Mucosa of rectum (tissue), 2 donors: ENCODE measurements around the gene ADAMTS17.

Source experiments
- H3K27ac ChIP-seq, 2 donors: one replicate each; pipeline ENCODE4 v1.7.0; 2013; ENCODE audit warnings: inconsistent platforms in 2 of 2, low read depth in 2 of 2, low read length in 2 of 2
- H3K27me3 ChIP-seq, 2 donors: one replicate each; pipeline ENCODE4 v1.7.0; 2013; ENCODE audit warnings: low read length in 2 of 2; ENCODE audit not compliant: control insufficient read depth in 2 of 2, insufficient read depth in 2 of 2
- H3K36me3 ChIP-seq, 2 donors: one replicate each; pipeline ENCODE4 v1.7.0; 2013; ENCODE audit warnings: low read length in 2 of 2; ENCODE audit not compliant: control insufficient read depth in 2 of 2, insufficient read depth in 2 of 2
- H3K4me1 ChIP-seq, 2 donors: one replicate each; pipeline ENCODE4 v1.7.0; 2013; ENCODE audit warnings: low read length in 2 of 2, mild to moderate bottlenecking in 1 of 2; ENCODE audit not compliant: control insufficient read depth in 2 of 2, insufficient read depth in 2 of 2
- H3K4me3 ChIP-seq, 2 donors: one replicate each; pipeline ENCODE4 v1.7.0; 2013; ENCODE audit warnings: low read length in 2 of 2
- H3K9ac ChIP-seq, 2 donors: one replicate each; pipeline ENCODE4 v1.7.0; 2013; ENCODE audit warnings: low read length in 2 of 2, low read depth in 1 of 2, mild to moderate bottlenecking in 1 of 2
- H3K9me3 ChIP-seq, 2 donors: one replicate each; pipeline ENCODE4 v1.7.0; 2013; ENCODE audit warnings: low read length in 2 of 2; ENCODE audit not compliant: control insufficient read depth in 2 of 2
- donor health status: healthy.
- donor health status: Normal muscosa, but diverticular disease.

Gene ADAMTS17

GRCh38 chr15:100021653-100022052, 320.1 kb downstream of the ADAMTS17 start:
- Histone ChIP-seq H3K27me3 (no peaks in the 10 kb centered on the region), H3K9ac (no peak overlapping the region), H3K4me3 (no peak overlapping the region), H3K27ac (no peak overlapping the region), H3K4me1 (no peaks in the 10 kb centered on the region), H3K9me3 (no peaks in the 10 kb centered on the region), H3K36me3 (no peaks in the 10 kb centered on the region)

GRCh38 chr15:100020614-100021013, 321.2 kb downstream of the ADAMTS17 start:
- H3K9ac ChIP-seq = no peak overlapping the region
- no peaks in the 10 kb centered on the region for H3K27me3 ChIP-seq
- H3K27ac ChIP-seq = no peak overlapping the region

GRCh38 chr15:100020189-100020588, 321.6 kb downstream of the ADAMTS17 start:
- no peaks in the 10 kb centered on the region for H3K9me3 ChIP-seq
- H3K27ac ChIP-seq = no peak overlapping the region
- no peak overlapping the region for H3K4me3 ChIP-seq
- H3K27me3 ChIP-seq = no peaks in the 10 kb centered on the region
- no peaks in the 10 kb centered on the region for H3K4me1 ChIP-seq
- no peaks in the 10 kb centered on the region for H3K36me3 ChIP-seq
- H3K9ac ChIP-seq = no peak overlapping the region

More at GRCh38 chr15:100020614-100021013, 321.2 kb downstream of the ADAMTS17 start:
- Histone ChIP-seq H3K36me3 (no peaks in the 10 kb centered on the region), H3K9me3 (no peaks in the 10 kb centered on the region), H3K4me3 (no peak overlapping the region), H3K4me1 (no peaks in the 10 kb centered on the region)

GRCh38 chr15:100019601-100020000, 322.2 kb downstream of the ADAMTS17 start:
- H3K36me3 ChIP-seq = no peaks in the 10 kb centered on the region
- no peaks in the 10 kb centered on the region for H3K9me3 ChIP-seq
- no peaks in the 10 kb centered on the region for H3K27me3 ChIP-seq
- no peaks in the 10 kb centered on the region for H3K4me1 ChIP-seq
- H3K4me3 ChIP-seq = no peak overlapping the region
- H3K9ac ChIP-seq = no peak overlapping the region
- H3K27ac ChIP-seq = no peak overlapping the region

- Histone ChIP-seq H3K9ac (no peak overlapping the region), H3K36me3 (no peaks in the 10 kb centered on the region), H3K9me3 (no peaks in the 10 kb centered on the region), H3K27ac (no peak overlapping the region), H3K4me3 (no peak overlapping the region), H3K4me1 (no peaks in the 10 kb centered on the region), H3K27me3 (no peaks in the 10 kb centered on the region)
These were observed 323.6 kb downstream of the ADAMTS17 start for GRCh38 chr15:100018191-100018590.

GRCh38 chr15:100017140-100017539, 324.6 kb downstream of the ADAMTS17 start:
- no peak overlapping the region for H3K27ac ChIP-seq
- H3K27me3 ChIP-seq = no peaks in the 10 kb centered on the region
- no peak overlapping the region for H3K9ac ChIP-seq
- H3K4me3 ChIP-seq = no peak overlapping the region
- H3K9me3 ChIP-seq = no peaks in the 10 kb centered on the region
- H3K4me1 ChIP-seq = no peaks in the 10 kb centered on the region
- no peaks in the 10 kb centered on the region for H3K36me3 ChIP-seq

GRCh38 chr15:100016632-100017031, 325.1 kb downstream of the ADAMTS17 start:
- Histone ChIP-seq H3K36me3 (no peaks in the 10 kb centered on the region), H3K27ac (no peak overlapping the region)

GRCh38 chr15:100011235-100011634, 330.5 kb downstream of the ADAMTS17 start:
- no peaks in the 10 kb centered on the region for H3K27me3 ChIP-seq

More at GRCh38 chr15:100016632-100017031, 325.1 kb downstream of the ADAMTS17 start:
- Histone ChIP-seq H3K4me1 (no peaks in the 10 kb centered on the region), H3K27me3 (no peaks in the 10 kb centered on the region), H3K9ac (no peak overlapping the region), H3K9me3 (no peaks in the 10 kb centered on the region), H3K4me3 (no peak overlapping the region)

GRCh38 chr15:100009372-100009771, 332.4 kb downstream of the ADAMTS17 start:
- H3K36me3 ChIP-seq = no peaks in the 10 kb centered on the region
- H3K4me3 ChIP-seq = no peak overlapping the region
- H3K27me3 ChIP-seq = no peaks in the 10 kb centered on the region
- H3K9ac ChIP-seq = no peak overlapping the region
- no peaks in the 10 kb centered on the region for H3K9me3 ChIP-seq
- no peak overlapping the region for H3K27ac ChIP-seq
- no peaks in the 10 kb centered on the region for H3K4me1 ChIP-seq

More at GRCh38 chr15:100011235-100011634, 330.5 kb downstream of the ADAMTS17 start:
- H3K4me1 ChIP-seq = no peaks in the 10 kb centered on the region
- no peak overlapping the region for H3K9ac ChIP-seq
- no peak overlapping the region for H3K27ac ChIP-seq
- H3K4me3 ChIP-seq = no peak overlapping the region
- H3K9me3 ChIP-seq = no peaks in the 10 kb centered on the region
- no peaks in the 10 kb centered on the region for H3K36me3 ChIP-seq

- no peaks in the 10 kb centered on the region for H3K4me1 ChIP-seq
- no peaks in the 10 kb centered on the region for H3K27me3 ChIP-seq
- no peak overlapping the region for H3K9ac ChIP-seq
- H3K9me3 ChIP-seq = no peaks in the 10 kb centered on the region
- H3K4me3 ChIP-seq = no peak overlapping the region
- no peak overlapping the region for H3K27ac ChIP-seq
- H3K36me3 ChIP-seq = no peaks in the 10 kb centered on the region
These were observed 333.5 kb downstream of the ADAMTS17 start for GRCh38 chr15:100008258-100008657.

GRCh38 chr15:100007609-100008008, 334.2 kb downstream of the ADAMTS17 start:
- no peak overlapping the region for H3K27ac ChIP-seq
- H3K27me3 ChIP-seq = no peaks in the 10 kb centered on the region
- no peak overlapping the region for H3K4me3 ChIP-seq
- no peak overlapping the region for H3K9ac ChIP-seq
- H3K4me1 ChIP-seq = no peaks in the 10 kb centered on the region
- H3K9me3 ChIP-seq = no peaks in the 10 kb centered on the region
- H3K36me3 ChIP-seq = no peaks in the 10 kb centered on the region
